AG04450 (cell line): ENCODE results near the gene CATSPER3. TPM values are rescaled to one million over a fixed set of nuclear protein-coding genes. Genes with fewer than 3 reads are reported as not detected.

Source experiments
- CTCF ChIA-PET: fragments of 300-600, 350-600 bp; formaldehyde crosslinking; extraction: SDS; loops from one replicate; lab custom pipeline; 2022; ENCODE audit warnings: antibody characterized with exemption, inconsistent platforms; lab: Charles Lee
- POLR2A ChIA-PET: fragments of 350-600 bp; formaldehyde crosslinking; extraction: SDS; loops from one replicate; lab custom pipeline; 2021; ENCODE audit warnings: antibody characterized with exemption, inconsistent platforms; lab: Yijun Ruan, JAX
- DNase-seq: peaks from one replicate; pipeline ENCODE4 v3.0.0-alpha.2; 2011; ENCODE audit warnings: low read depth, low spot score
- H3K27ac ChIP-seq: one replicate; pipeline ENCODE4 v1.5.1; 2012; ENCODE audit warnings: low read depth, low read length, control low read depth
- H3K27me3 ChIP-seq: one replicate; pipeline ENCODE4 v1.6.0; 2012; ENCODE audit warnings: low read length; ENCODE audit not compliant: control insufficient read depth, insufficient read depth
- H3K4me3 ChIP-seq: 2 replicates; pipeline ENCODE4 v1.5.1; 2011; ENCODE audit warnings: mild to moderate bottlenecking, low read depth, low read length, control low read depth
- H3K9me3 ChIP-seq: 2 replicates; pipeline ENCODE4 v1.5.1; 2012; ENCODE audit warnings: low read length; ENCODE audit not compliant: control insufficient read depth, insufficient read depth
- polyA plus RNA-seq: library from polyadenylated mRNA; depleted of rRNA; stranded (reverse); fragments of >200 nt; gene quantifications from 2 replicates; pipeline ENCODE4 v1.2.3, GENCODE V29; 2011
- TF ChIP-seq, protein P1 (sequence below): IDR thresholded peaks from 2 replicates; pipeline ENCODE4 v1.5.1; 2011; ENCODE audit warnings: low read depth, low read length, control low read depth, inconsistent platforms

The CATSPER3 gene
- polyA plus RNA-seq, 1 experiment = 0.22 TPM

DNA sequence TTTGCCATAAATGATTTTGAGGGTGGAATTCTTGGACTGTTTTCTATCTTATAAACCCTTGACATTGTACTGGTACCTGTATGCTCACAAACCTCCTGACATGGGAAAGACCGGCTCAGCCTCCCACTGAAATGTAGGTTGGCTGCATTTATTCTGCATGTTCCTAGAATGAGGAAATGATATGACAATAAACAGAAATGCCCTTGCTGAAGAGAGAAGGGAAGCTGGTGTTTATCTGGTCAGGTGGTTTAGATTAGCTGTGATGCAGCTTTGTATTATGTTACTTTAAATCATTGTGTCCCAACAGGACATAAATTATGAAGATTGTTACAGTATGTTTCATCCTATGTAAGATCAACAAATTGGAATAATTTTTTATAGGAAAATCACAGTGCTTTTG, 23.1 kb upstream of the CATSPER3 start:
- ChIA-PET POLR2A (interaction anchor here (1.3 kb wide), 1 partner anchor 71 kb away, joined by 4 read pairs; no protein-coding TSS in a partner anchor), CTCF (interaction anchor here (1.0 kb wide), 1 partner anchor 40 kb away, joined by 3 read pairs; the partner anchor contains the start of gene PCBD2)
- TF ChIP-seq, protein P1, sequence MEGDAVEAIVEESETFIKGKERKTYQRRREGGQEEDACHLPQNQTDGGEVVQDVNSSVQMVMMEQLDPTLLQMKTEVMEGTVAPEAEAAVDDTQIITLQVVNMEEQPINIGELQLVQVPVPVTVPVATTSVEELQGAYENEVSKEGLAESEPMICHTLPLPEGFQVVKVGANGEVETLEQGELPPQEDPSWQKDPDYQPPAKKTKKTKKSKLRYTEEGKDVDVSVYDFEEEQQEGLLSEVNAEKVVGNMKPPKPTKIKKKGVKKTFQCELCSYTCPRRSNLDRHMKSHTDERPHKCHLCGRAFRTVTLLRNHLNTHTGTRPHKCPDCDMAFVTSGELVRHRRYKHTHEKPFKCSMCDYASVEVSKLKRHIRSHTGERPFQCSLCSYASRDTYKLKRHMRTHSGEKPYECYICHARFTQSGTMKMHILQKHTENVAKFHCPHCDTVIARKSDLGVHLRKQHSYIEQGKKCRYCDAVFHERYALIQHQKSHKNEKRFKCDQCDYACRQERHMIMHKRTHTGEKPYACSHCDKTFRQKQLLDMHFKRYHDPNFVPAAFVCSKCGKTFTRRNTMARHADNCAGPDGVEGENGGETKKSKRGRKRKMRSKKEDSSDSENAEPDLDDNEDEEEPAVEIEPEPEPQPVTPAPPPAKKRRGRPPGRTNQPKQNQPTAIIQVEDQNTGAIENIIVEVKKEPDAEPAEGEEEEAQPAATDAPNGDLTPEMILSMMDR = no peak
- no peaks in the 10 kb centered on the region for H3K9me3 ChIP-seq
- no peak overlapping the region for H3K4me3 ChIP-seq
- no peak overlapping the region for H3K27ac ChIP-seq
- no peak for DNase-seq
- H3K27me3 ChIP-seq = no peaks in the 10 kb centered on the region

DNA sequence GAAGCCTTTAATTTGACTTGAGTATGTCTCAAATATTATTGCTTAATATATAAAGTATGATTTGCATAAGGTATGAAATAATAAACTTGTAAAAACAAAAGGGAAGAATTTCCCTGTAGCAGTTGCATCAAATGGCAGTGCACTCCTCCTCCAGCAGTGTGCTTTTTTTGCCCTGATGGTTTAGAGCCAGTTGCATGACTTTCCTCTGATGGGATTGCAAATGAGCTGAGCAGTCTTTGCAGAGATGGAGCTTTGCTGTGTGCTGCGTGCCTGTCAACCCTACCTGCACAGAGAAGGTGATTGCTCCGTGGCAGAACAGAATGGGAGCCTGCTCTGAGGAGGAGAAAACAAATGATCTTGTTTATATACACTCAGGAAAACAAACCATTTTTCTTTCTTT, 22.7 kb upstream of the CATSPER3 start:
- no peak overlapping the region for H3K27ac ChIP-seq
- DNase-seq = no peak
- POLR2A ChIA-PET = interaction anchor here (1.3 kb wide), 1 partner anchor 71 kb away, joined by 4 read pairs; no protein-coding TSS in a partner anchor

DNA sequence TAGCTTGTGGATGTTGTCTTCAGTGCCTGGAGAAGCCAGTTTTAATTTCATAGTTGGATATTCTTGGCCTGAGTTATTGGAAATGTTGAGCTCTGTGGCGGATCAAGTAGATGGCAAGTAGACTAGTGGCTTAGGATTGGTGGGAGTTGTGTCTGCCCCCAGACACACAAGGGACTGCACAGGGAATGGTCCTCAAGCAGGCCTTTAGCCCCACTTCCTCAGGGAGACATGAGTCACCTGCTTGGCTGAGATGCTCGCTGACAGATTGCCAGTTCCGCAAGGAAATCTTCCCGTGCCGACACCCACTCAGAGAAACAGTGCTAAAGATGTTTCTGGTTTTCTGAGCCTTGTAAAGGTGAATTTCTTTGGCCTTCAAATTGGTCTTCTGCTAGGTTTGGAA, 18.8 kb upstream of the CATSPER3 start:
- no peak for DNase-seq
- CTCF ChIA-PET = interaction anchor here (0.5 to 1.0 kb wide), 2 partner anchors 8 to 242 kb away, joined by 3 to 5 read pairs; no protein-coding TSS in a partner anchor
- POLR2A ChIA-PET = interaction anchor here (0.7 kb wide), 1 partner anchor 452 kb away, joined by 6 read pairs; no protein-coding TSS in a partner anchor

More for the DNA sequence above, 22.7 kb upstream of the CATSPER3 start:
- Histone ChIP-seq H3K9me3 (no peaks in the 10 kb centered on the region), H3K4me3 (no peak overlapping the region), H3K27me3 (no peaks in the 10 kb centered on the region)
- TF ChIP-seq, protein P1 = no peak
- CTCF ChIA-PET = interaction anchor here (1.0 kb wide), 1 partner anchor 40 kb away, joined by 3 read pairs; the partner anchor contains the start of gene PCBD2

DNA sequence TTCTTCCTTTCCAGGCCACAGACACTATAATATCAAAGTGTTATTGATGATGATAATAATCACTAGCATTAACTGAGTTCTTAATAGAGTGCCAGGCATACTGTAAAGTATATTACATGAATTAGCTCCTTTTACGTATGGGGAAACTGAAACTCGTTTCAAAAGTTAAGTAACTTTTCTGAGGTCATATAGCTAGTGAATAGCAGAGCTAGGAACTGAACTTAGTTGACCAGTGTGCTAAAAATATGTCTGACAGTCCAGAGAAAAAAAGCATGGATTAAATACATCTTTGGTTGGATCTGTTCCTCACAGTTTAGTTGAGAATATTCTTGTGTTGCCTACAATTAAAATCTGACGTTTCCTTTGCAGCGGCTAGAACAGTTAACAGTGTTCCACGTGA, 18.4 kb upstream of the CATSPER3 start:
- no peaks in the 10 kb centered on the region for H3K27me3 ChIP-seq
- peaks cover 6% of the 10 kb centered on the region for H3K9me3 ChIP-seq
- TF ChIP-seq, protein P1 = no peak
- H3K27ac ChIP-seq = no peak overlapping the region
- POLR2A ChIA-PET = interaction anchor here (0.7 kb wide), 1 partner anchor 452 kb away, joined by 6 read pairs; no protein-coding TSS in a partner anchor
- no peak for DNase-seq
- CTCF ChIA-PET = interaction anchor here (0.5 kb wide), 1 partner anchor 9 kb away, joined by 3 read pairs; no protein-coding TSS in a partner anchor
- H3K4me3 ChIP-seq = no peak overlapping the region

More for the DNA sequence above, 18.8 kb upstream of the CATSPER3 start:
- TF ChIP-seq, protein P1 = no peak
- no peak overlapping the region for H3K27ac ChIP-seq
- peaks cover 5% of the 10 kb centered on the region for H3K9me3 ChIP-seq
- H3K4me3 ChIP-seq = no peak overlapping the region
- no peaks in the 10 kb centered on the region for H3K27me3 ChIP-seq

DNA sequence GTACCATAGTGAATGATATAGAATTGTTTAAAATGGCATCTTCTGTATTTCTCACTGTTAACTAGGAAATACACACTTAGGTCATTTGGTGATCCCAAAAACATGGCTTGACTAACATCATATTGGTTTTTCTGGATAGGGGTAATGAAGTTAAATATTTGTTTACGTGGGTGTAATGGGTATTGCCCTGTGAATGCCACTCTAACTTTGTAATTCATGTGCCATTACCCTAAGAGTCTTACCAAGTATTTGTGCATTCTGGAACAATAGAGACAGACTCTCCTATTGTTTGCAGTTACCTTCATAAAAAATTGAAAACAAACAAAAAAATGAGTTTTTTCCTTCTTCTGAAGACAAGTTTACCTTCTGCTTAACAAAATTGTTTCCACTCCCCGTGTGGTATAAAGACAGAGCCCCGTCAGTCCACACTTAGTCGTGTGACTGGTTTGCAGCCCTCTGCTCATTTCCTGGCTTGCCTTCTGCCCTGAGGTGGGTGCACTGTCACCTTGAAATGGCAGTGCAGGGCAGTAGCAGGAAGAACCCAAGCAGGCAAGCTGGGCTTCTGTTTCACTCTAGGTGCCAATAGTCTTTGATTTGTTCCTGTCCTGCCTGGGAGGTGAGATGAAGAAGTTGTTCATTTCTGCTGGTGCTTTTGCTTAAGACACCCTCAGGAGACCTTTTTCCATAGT, 9.6 kb upstream of the CATSPER3 start:
- CTCF ChIA-PET = no interaction called here
- Histone ChIP-seq H3K27me3 (no peaks in the 10 kb centered on the region), H3K9me3 (peaks cover 10% of the 10 kb centered on the region), H3K4me3 (no peak overlapping the region), H3K27ac (no peak overlapping the region)
- TF ChIP-seq, protein P1 = no peak
- POLR2A ChIA-PET = no interaction called here
- no peak for DNase-seq
